Right lobe of liver (tissue), 4 donors: ENCODE measurements around the gene NOD1.

Source experiments
- POLR2A ChIP-seq: fragments of 450-650 bp; IDR thresholded peaks from one replicate; pipeline ENCODE4 v1.6.1; 2017; ENCODE audit warnings: antibody characterized with exemption, mild to moderate bottlenecking
- TF ChIP-seq, protein P1 (sequence below), 4 donors: fragments of 200-600 bp in 3 of 4; fragments of 450-650 bp in 1 of 4; IDR thresholded peaks; one replicate each; pipeline versions ENCODE4 v1.5.1 to v1.8.0; 2016 to 2022; ENCODE audit warnings: antibody characterized with exemption in 4 of 4, mild to moderate bottlenecking in 2 of 4
- donor health status: DM: no; HTN: no; CAD: no.
- donor health status: DM: no; HTN: no; CAD: no.
- donor health status: DM: no; HTN: yes; CAD: no.

DNA sequence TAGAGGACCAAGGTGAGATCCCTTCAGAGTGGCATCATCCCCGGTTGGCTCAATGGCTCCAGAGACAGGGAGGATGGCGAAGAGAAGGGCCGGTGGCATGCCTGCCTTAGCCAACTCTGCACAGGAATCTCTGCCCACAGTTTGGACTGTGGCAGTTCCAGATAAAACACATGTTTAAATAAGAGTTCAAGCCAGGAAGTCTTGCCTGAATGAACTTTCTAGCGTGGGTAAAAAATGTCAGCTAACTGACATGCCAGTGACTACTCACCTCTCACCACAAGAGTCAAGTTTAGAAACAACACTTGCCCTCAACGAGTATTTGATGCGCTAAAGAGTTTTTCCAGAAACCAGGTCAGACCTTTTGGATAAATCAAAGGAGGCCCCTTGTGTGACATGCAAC lies 3.0 kb downstream of the NOD1 start:
- TF ChIP-seq, protein P1, sequence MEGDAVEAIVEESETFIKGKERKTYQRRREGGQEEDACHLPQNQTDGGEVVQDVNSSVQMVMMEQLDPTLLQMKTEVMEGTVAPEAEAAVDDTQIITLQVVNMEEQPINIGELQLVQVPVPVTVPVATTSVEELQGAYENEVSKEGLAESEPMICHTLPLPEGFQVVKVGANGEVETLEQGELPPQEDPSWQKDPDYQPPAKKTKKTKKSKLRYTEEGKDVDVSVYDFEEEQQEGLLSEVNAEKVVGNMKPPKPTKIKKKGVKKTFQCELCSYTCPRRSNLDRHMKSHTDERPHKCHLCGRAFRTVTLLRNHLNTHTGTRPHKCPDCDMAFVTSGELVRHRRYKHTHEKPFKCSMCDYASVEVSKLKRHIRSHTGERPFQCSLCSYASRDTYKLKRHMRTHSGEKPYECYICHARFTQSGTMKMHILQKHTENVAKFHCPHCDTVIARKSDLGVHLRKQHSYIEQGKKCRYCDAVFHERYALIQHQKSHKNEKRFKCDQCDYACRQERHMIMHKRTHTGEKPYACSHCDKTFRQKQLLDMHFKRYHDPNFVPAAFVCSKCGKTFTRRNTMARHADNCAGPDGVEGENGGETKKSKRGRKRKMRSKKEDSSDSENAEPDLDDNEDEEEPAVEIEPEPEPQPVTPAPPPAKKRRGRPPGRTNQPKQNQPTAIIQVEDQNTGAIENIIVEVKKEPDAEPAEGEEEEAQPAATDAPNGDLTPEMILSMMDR (IDR thresholded peaks at IDR 0.05), result no peak
- TF ChIP-seq POLR2A, result no peak
